ENCODE measurements around the gene AEN.
"Not testable (repeated sequence)": the region's sequence is repeated elsewhere in the genome, so short reads cannot be mapped to it uniquely, and the experiment has no call there.

AEN gene

DNA sequence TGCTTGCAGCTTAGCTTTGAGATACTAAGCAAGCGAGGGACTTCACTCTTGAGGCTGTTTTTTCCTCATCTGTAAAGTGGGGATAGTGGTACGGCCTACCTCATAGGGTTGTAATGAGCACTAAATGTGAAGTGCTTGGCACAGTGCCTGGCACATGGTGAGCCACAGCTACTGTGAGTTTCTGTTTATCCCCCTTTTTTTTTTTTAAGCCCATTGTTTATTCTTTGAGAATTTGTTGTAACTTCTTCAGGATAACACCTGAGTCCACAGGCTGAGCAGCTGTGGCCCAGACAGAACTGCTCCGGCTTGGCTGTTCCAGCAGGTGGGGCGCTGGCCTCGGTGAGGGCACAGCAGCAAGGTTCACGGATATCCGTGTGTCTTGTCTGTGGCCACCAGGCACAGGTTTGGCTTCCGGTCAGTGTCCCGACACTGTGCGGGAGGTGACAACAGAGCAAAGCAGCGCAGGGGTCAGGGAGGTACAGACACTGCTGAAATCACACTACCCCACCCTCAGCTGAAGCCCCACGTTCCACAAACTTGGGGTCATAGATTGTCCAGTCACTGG lies 10.4 kb downstream of the AEN start:
- no peak for DNase-seq

DNA sequence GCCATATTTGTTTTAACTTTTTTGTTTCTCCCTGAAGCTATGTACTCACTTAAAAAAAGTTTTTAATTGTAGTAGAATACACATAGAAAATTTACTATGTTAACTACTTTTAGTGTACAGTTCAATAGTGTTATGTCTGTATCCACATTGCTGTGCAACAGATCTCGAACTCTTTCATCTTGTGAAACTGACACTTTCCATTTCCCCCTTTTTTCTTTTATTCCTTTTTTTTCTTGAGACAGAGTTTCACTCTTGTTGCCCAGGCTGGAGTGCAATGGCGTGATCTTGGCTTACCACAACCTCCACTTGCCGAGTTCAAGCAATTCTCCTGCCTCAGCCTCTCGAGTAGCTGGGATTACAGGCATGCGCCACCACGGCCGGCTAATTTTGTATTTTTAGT lies 11.7 kb downstream of the AEN start:
- DNase-seq: not testable (repeated sequence)

DNA sequence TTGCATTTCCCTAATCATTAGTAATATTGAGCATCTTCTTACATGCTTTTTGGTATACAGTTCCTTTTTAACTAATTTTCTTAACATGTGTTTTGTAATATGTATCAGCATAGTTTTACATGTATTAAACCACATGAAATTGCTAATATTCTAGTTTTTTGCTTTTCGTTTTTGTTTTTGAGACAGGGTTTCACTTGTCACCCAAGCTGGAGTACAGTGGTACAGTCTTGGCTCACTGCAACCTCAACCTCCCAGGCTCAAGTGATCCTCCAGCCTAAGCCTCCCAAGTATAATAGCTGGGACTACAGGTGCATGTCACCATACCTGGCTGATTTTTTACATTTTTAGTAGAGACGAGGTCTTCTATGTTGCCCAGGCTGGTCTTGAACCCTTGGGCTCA lies 13.3 kb downstream of the AEN start:
- DNase-seq: no peak

DNA sequence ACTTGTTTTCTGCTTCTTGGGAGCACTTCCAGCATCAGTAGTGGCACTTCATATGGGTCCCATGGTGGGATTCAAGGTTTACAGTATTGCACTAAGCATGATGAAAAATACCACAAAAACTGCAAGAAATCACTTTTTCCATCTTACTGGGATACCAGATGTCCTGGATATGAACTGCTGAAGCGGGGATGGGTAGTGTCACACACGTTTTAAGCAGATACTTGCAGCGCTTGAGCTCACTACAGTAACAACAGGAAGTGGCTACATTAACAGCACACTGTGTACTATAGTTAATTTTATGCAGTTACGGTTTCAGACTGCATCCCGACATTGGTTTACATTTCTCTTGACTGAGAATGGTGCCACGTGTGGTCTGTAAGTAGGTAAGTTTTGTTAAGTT lies 14.2 kb downstream of the AEN start:
- DNase-seq: no peak

DNA sequence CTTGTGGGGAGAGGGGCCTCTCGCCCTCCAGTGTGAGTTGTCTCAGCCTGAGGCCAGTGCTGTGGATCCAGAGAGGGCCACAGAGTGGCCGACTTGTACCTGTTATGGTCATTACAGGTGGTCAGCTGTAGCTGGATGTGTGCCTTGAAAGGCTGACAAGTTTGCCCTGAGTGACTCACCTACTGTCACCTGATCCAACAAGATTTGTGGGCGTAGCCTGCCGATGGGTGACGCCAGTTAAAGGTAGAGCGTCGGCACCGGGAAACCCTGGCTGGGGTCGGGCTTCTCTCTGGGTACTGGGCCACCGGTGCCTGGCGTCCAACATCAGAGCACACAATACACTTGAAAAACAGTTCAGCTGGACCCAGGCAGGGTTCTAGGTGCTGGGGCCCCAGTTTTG lies 14.9 kb downstream of the AEN start:
- peak; percentile 68 for DNase-seq

DNA sequence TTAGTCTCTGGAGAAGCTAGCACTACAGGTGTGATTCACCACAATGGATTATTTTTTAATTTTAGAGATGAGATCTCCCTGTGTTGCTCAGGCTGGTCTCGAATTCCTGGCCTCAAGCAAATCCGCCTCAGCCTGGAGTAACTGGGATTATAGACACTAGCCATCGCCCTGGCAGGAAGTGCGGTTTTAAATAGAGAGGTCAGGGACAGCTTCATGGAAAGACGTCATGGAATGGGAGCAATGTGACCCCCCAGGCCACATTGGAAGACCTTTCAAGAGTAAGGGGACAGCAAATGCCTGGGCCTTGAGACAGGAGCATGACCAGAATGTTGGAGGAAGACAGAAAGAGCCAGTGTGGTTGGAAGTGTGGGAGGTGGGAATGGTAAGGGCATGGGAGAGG lies 15.5 kb downstream of the AEN start:
- no peak for DNase-seq

DNA sequence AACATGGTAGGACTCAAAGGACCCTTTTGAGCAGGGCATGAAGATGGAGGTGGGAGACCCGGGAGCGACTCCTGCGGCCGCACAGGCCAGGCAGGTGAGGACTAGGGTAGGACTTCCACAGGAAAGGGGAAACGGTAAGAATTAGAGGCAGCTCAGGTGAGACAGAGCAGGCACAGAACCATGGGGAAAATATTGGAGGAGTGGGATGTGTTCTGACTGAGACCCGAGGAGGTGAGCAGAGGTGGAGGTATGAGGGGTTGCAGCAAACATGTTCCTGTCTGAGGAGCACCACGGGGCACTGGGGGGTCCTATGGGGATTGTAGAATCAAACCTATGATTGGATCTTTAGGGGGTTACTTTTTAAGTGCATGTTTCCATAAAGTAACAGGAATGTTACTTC lies 16.3 kb downstream of the AEN start:
- DNase-seq: no peak

DNA sequence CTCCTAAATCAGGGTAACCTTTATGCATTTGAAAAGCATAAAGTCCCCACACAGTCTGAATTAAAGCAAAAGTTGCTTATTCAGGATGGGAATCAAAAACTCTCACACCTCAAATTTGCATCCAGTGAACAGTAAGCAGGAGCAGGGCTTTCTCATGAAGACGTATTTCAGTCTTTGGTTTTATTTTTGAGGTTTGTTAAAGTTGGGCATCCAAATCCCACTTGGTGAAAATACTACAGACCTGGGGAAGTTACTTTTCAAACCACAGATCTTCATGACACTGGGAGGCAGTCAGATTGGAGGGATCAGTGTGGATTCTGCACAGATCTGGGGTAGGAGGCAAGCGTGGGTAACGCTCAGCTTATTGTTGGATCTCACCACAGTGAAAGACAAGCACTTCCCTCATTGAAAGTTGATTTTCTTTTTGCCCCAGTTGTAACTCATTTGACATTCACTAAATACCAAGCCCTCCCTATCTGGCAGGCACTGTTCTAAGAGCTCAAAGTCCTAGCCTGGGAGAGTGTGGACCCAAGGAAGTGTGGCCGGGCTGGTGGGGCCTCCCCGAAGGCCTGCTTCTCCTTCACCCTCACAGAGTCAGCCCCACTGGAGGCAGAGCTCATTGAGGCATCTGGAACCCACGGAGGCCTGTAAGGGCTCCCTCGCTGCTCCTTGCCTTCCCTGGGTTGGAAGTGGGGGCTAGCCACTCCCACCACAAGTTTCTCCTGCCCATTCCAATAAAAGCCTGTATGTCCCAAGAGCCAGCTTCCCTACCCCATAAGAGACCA lies 16.9 kb downstream of the AEN start:
- no peak for DNase-seq

DNA sequence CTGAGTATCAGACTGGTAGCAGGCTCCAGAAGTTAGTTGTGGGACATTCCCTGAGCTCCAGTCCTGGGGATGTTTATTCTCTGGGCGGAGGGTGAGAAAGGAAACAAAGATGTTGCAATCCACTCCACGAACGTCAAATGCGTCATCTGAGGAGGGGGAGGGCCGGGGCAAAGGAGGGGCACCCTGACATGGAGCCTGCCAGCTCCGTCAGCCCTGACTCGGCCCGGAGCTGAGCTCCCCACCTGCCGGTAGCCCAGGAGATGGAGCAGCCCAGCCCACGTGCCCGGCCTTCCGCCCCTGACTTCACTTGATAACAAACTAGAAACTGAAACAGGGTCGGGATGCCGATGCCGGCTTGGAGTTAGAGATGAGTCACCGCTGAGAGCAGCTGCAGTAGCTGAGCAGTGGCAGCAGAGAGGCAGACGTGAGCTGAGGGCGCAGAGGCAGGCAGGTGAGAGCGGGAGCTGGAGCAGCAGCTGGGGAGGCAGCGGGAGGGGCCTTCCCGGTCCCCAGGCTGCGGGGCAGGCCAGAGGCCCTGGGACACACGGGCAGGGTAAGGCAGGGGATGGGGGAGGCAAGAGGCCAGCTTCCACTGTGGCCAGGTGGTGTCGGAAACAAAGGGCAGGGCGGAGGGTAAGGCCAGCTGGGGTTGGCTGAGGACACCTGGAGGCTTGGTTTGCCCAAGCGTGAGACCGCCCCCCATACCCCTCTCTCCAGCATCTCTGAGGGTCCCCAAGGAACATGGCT lies 17.7 kb downstream of the AEN start, which contains the start of gene ISG20:
Gene ISG20, plus strand, starts transcription at position 391 of the 747 bp plus-strand sequence. Its CDS starts 351 bp downstream, at position 742.
- DNase-seq: peak; percentile 95

DNA sequence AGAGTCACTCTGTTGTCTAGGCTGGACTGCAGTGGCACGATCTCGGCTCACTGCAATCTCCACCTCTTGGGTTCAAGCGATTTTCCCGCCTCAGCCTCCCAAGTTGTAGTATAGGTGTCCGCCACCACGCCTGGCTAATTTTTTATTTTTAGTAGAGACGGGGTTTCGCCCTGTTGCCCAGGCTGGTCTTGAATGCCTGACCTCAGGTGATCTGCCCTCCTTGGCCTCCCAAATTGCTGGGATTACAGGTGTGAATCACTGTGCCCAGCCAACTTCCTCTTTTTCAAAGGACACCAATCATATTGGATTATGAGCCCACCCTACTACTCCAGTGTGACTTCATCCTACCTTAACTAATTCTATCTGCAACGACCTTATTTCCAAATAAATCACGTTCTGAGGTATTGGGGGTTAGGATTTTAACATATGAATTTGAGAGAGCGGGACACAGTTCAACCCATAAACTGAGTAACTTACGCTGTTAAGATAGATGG lies 20.9 kb downstream of the AEN start:
- DNase-seq: no peak

DNA sequence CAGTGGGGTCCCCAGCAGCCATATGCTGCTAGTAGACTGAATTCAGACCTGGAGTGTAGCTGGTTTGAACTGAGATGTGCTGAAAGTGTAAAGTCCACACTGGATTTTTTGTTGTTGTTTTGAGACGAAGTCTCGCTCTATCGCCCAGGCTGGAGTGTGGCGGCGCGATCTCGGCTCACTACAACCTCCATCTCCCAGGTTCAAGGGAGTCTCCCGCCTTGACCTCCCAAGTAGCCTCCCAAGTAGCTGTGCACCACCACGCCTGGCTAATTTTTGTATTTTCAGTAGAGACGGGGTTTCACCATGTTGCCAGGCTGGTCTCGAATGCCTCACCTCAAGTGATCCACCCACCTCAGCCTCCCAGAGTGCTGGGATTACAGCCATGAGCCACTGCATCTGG lies 21.4 kb downstream of the AEN start:
- not testable (repeated sequence) for DNase-seq

DNA sequence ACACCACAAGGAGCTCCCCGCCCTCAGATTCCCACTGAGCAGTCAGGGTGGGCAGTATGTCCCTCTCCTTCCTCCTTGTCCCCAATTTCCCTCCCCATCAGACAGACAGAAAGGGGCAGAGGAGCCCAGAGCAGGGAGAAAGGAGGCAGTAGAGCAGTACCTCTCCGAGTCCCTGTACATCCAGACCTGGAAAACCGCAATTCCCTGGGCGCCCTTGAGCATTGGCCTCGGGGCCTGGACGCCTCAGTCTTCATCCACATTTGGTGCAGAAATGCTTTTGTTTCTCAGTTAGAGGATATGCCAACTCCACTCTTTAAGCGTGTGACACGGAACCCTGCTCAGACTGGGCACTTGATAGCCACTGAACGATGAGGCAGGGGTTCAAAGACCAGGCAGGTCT lies 23.6 kb downstream of the AEN start:
- DNase-seq: no peak

DNA sequence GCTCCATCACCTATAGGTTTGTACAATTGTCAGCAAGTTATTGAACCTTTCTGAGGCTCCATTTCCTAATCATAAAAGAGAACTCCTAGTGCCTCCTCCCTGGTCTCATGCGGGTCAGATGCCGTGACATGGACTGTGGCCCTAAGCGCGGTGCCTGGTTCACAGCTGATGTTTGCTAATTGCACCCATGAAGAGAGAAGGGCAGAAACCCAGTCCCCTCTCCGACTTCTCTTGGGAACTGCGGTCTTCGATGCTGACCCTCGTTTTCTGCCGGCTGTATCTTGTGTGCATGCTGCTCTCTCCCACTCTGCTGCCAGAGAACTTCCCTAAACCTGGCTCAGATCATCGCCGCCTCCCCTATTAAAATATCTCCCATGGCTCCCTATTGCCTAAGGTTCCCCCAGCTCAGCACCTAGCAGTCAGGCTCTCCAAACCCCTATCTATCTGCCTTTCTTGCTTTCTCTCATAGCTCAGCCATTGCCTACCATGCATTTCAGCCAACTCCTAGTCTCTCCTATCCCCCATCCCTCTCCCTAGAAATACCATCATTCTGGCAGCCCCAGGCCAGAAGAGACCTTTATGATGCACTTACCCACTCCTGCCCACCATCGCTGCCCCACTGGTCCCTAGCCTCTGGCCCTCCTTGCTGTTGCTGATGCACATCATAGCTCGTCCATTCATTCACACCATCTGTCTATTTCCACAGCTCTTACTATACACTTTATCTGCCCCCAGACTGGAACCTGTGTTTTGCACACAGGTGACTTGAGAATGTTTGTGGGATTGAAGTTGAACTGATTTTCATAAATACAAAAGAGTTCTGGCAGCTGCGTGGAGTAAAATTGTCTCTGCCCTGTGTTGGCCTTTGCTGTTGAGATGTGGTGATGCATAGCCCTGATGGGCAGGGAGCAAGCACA lies 24.3 kb downstream of the AEN start:
- no peak for DNase-seq

DNA sequence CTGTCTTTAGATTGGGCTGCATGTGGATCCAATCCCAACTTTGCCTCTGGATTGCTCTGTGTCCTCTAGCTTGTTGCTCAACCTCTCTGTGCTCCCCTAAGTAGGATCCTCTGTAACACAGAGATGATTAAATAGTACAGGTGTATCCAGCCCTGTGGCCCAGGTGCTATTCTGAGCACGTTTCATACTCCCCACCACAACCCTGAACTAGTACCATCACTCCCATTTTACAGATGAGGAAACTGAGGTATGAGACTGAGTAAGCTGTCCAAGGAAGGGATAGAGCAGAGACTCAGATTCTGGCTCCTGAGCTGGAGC lies 24.9 kb downstream of the AEN start:
- DNase-seq: no peak

DNA sequence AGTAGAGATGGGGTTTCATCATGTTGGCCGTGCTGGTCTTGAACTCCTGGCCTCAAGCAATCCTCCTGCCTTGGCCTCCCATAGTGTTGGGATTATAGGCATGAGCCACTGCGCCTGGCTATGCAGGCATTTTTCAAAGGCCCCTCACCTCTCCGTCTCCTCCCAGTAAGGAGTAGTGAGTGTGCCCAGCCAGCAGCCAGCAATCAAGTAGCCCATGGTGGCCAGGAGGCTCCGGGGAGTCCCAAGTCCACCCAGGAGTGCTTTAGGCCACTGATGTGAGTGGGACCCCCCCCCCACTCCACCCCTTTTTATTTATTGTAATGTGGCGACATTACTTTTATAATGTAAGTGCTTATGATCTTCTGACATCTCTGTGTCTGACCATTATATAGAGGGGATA lies 25.8 kb downstream of the AEN start:
- DNase-seq: peak; percentile 1

DNA sequence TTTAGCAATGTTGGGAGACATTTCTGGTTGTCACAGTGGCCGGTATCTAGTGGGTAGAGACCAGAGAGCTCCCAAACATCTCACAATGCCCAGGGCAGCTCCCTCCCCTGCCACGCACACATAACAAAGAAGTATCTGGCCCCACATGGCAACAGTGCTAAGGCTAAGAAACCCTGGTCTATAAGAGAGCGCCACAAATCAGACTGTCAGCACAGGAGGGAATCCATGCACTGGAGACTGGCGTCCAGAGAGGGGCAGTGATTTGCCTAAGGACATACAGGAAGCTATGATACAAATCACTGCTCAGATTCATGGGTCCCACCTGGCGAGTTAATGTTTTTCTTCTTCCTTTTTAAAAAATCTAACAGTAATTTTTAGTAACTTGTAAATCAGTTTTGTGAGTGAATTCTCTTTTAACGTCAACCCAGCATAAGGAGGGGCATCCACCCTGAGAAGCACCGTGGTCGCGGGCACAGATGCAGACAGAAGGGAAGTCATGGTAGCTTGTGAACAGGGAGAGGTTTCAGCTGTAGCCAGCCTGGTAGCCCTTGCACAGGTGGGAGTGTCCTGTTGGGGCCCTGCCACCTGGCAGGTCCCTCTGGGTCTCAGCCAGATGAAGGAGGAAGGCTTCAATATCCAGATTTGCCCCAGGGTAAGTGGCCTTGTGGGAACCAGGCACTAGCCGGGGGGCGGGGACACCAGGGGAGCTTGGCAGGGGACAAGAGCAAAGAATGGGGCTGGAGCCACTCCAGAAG lies 26.4 kb downstream of the AEN start:
- DNase-seq: peak; percentile 2

DNA sequence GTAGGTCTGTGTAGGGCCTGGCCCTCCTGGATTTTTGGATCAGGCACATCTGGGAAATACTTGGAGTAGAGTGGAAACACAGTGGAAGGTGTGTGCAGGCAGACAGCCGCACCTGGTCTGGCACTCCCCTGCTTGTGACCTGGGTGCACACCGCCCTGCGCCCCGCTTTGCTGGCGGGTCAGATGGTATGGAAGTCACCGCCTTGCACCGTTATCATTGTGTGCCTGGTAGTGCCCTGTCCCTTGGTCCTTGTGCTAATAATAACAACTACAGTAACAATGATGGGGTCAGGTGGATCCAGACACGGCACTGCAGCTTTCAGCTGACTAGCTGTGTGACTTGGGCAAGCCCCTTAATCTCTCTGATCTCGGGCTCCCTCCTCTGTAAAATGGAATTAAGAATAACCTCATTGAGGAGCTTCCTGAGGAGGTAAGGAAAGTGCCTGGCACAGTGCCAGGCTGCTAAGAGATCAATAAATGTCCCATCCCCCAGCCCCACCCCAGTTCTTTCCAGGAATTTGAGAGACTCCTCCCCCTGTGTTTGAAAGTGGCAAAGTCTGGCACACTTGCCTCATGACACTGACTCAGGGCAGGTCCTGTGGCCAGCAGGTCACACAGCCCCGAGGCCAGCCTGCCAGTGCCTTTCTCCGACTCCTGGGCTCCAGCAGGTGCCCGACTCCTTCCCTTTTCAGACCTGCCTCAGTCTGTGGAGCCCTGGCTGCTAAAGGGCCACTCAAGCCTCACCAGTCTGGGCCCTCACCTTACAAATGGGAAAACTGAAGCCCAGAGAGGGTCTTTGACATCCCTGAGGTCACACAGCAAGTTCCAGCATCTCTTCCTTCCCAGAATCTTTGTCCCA lies 27.4 kb downstream of the AEN start:
- peak; percentile 15 for DNase-seq

DNA sequence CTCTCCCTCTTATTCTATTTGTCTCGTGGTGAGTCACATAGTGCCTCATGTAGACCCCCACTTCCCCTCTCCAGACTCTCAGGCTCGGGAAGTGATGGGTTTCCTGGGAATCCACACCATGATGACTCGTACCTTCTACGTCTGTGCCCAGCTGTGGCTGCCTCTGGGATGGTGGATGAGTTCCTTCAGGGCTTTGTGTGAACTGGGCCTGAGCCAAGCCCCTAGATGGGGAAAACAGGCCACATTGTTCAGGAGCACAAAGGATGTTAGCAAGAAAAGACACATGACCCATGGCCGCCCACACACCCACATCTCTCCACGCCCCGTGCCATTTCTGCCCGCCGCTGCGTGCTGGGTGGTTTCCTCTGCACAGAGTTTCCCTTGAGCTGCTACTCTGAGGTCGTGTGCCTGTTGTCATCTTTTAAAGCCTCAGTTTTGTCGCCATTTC lies 28.2 kb downstream of the AEN start:
- peak; percentile 76 for DNase-seq

DNA sequence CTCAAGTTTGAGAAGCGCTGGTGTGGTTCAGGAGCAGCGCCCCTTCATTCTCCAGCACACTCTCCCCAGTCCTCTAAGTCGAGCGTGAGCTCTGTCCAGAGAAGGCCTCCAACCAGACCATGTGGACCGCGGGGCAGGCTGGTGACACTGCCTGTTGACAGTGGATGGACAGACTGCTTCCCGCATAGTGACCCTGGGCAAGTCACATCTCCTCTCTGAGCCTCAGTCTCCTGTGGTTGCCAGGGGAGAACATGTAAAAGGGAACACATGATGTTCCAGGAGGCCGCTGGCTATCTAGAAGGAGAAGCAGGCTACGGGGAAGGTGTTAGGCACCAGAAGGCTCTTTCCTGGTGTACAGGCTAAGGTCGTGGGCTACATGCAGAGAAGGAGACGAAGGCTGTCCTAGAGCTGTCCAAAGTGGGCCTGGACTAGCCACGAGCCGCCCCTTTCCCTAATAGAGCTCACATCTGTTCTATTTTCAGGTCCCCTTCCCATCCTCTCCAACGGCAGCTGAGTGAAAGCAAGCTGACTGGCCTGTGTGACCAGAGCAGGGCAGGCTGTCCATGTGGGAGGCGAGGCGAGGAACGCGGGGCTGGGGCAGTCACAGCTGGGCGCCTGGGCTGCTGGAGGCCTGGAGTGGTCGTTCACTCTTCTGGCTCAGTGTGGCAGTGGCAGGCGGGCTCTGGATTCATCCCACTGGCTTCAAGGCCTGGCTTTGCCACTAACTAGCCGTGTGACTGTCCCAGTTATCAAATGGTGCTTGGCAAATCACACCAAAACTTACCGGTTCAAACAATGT lies 28.8 kb downstream of the AEN start:
- DNase-seq: peak; percentile 3

DNA sequence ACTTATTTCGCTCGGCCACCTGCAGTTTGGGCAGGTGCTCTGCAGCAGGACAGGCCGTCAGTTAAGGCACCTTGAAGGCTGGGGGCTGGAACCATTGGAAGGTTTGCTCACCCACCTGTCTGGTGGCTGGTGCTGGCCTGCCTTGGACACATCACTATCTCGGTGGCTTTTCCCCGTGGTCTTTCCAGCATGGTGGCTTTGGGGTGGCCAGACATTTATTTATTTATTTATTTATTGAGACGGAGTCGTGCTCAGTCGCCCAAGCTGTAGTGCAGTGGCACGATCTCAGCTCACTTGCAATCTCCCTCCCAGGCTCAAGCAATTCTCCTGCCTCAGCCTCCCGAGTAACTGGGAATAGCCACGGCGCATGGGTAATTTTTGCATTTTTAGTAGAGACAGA lies 29.4 kb downstream of the AEN start:
- no peak for DNase-seq

Measured in stimulated activated CD4-positive, alpha-beta T cell treated with anti-CD3 and anti-CD28 coated beads, Interleukin-4, amount 100 ng/mL, for 24 hours (primary cell).